AG09319 (cell line): ENCODE measurements around the gene NDFIP2.

Experiments used
- DNase-seq: peaks from one replicate; pipeline ENCODE4 v3.0.0-alpha.2; 2010; ENCODE audit warnings: low read depth; ENCODE audit errors: extremely low read depth
- TF ChIP-seq, protein P1 (sequence below): IDR thresholded peaks from 2 replicates; pipeline ENCODE4 v1.5.1; 2011; ENCODE audit warnings: low read depth, mild to moderate bottlenecking, inconsistent platforms, low read length, moderate library complexity

Gene NDFIP2

GRCh38 chr13:79503473-79504017 is 22.6 kb downstream of the NDFIP2 start:
- DNase-seq, result no peak
- TF ChIP-seq, protein P1, sequence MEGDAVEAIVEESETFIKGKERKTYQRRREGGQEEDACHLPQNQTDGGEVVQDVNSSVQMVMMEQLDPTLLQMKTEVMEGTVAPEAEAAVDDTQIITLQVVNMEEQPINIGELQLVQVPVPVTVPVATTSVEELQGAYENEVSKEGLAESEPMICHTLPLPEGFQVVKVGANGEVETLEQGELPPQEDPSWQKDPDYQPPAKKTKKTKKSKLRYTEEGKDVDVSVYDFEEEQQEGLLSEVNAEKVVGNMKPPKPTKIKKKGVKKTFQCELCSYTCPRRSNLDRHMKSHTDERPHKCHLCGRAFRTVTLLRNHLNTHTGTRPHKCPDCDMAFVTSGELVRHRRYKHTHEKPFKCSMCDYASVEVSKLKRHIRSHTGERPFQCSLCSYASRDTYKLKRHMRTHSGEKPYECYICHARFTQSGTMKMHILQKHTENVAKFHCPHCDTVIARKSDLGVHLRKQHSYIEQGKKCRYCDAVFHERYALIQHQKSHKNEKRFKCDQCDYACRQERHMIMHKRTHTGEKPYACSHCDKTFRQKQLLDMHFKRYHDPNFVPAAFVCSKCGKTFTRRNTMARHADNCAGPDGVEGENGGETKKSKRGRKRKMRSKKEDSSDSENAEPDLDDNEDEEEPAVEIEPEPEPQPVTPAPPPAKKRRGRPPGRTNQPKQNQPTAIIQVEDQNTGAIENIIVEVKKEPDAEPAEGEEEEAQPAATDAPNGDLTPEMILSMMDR, result no peak

GRCh38 chr13:79508224-79508961 is 27.4 kb downstream of the NDFIP2 start:
- DNase-seq, result no peak

DNA sequence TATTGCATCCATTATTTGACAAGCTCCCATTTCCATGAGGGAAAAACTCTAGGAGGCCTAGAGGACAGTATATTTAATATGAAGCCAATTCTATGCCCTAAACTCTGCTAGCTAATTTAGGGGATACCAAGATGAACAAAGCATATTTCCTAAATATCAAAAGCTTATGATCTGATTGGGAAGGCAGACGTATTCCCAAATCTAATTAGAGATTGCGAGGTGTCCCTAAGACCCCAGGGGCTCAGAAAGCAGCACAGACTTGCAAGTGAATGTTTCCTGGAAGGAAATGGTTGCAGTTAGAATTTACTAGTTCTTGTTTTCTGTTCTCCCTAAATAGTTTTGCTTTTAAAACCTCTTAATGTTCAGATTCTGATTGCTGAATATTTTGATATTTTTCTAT is 30.7 kb downstream of the NDFIP2 start:
- TF ChIP-seq, protein P1, result no peak
- DNase-seq, result no peak

More at GRCh38 chr13:79508224-79508961, 27.4 kb downstream of the NDFIP2 start:
- TF ChIP-seq, protein P1, result no peak

DNA sequence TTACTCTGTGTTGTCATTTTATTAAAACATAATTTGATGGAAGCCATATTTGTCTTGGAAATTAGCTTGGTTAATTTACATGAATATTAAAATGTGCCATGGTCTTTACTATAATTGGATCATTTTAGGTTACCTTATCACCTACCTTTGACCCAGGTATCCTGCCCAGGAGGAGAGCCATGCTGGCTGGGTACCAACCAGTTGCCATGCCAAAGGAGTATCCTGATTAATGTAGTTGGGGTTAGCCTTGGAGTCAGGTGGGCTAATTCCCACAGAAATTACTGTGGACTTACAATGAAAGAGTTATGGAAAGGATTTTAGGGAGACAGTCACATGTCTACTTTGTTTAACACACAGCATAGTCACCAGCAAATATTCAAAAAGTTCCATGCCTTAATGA is 32.0 kb downstream of the NDFIP2 start:
- no peak for DNase-seq
- TF ChIP-seq, protein P1, result no peak

- no peak for DNase-seq
- TF ChIP-seq, protein P1, result no peak
Observed at GRCh38 chr13:79516595-79516994, 35.6 kb downstream of the NDFIP2 start.

- TF ChIP-seq, protein P1, result no peak
- DNase-seq, result no peak
Observed at GRCh38 chr13:79519255-79519654, 38.3 kb downstream of the NDFIP2 start.

- no peak for DNase-seq
- TF ChIP-seq, protein P1, result no peak
Observed at GRCh38 chr13:79522583-79522982, 41.6 kb downstream of the NDFIP2 start.
